Karpas-422 (cell line): ENCODE measurements around the gene RPH3AL. TPM values are rescaled to one million over a fixed set of nuclear protein-coding genes. Genes with fewer than 3 reads are reported as not detected.

ENCODE experiments used
- DNase-seq: peaks from one replicate; pipeline ENCODE4 v3.0.0-alpha.2; 2015
- H2AFZ ChIP-seq: fragments of 200-600 bp; sonication (generic); 2 replicates; pipeline ENCODE4 v1.6.1; 2014; ENCODE audit warnings: antibody characterized with exemption, low read length, mixed read lengths
- H3K27ac ChIP-seq: fragments of 200-600 bp; sonication (generic); 2 replicates; pipeline ENCODE4 v1.5.1; 2014; ENCODE audit warnings: mild to moderate bottlenecking, low read length, moderate library complexity
- H3K27me3 ChIP-seq: fragments of 200-600 bp; sonication (generic); 2 replicates; pipeline ENCODE4 v1.6.1; 2014; ENCODE audit warnings: low read length, mixed read lengths
- H3K36me3 ChIP-seq: fragments of 200-600 bp; sonication (generic); 2 replicates; pipeline ENCODE4 v1.6.1; 2014; ENCODE audit warnings: low read length, mixed read lengths; ENCODE audit not compliant: insufficient read depth
- H3K4me1 ChIP-seq: fragments of 200-600 bp; sonication (generic); 2 replicates; pipeline ENCODE4 v1.6.1; 2014; ENCODE audit warnings: mild to moderate bottlenecking, low read length, mixed read lengths
- H3K4me2 ChIP-seq: fragments of 200-600 bp; sonication (generic); 2 replicates; pipeline ENCODE4 v1.6.1; 2014; ENCODE audit warnings: low read length, low read depth, mild to moderate bottlenecking; ENCODE audit not compliant: poor library complexity, severe bottlenecking
- H3K4me3 ChIP-seq: fragments of 200-600 bp; sonication (generic); 2 replicates; pipeline ENCODE4 v1.5.1; 2014; ENCODE audit warnings: mild to moderate bottlenecking, antibody characterized with exemption, low read length, mixed read lengths
- H3K79me2 ChIP-seq: fragments of 200-600 bp; sonication (generic); 2 replicates; pipeline ENCODE4 v1.6.1; 2014; ENCODE audit warnings: mild to moderate bottlenecking, low read length, mixed read lengths
- H3K9ac ChIP-seq: fragments of 200-600 bp; sonication (generic); 2 replicates; pipeline ENCODE4 v1.6.0; 2014; ENCODE audit warnings: low read length
- H3K9me2 ChIP-seq: fragments of 200-600 bp; sonication (generic), shearing (Covaris generic); replicated peaks from 2 replicates; pipeline ENCODE4 v1.6.0; 2014; ENCODE audit warnings: mild to moderate bottlenecking, low read length, moderate library complexity; ENCODE audit not compliant: insufficient read depth
- H3K9me3 ChIP-seq: fragments of 300-700, 200-600 bp; sonication (generic); 2 replicates; pipeline ENCODE4 v1.6.1; 2014; ENCODE audit warnings: low read length, mixed read lengths
- H4K20me1 ChIP-seq: fragments of 200-600 bp; sonication (generic); 2 replicates; pipeline ENCODE4 v1.6.1; 2014; ENCODE audit warnings: mild to moderate bottlenecking, antibody characterized with exemption, low read length, low read depth; ENCODE audit not compliant: insufficient read depth
- total RNA-seq: library from RNA; depleted of rRNA; stranded (reverse); fragments of >200 nt; shearing (Covaris generic); gene quantifications from 2 replicates; pipeline ENCODE4 v1.2.3, GENCODE V29; 2014; ENCODE audit warnings: low replicate concordance

The RPH3AL gene
- total RNA-seq, 1 experiment from 2014 or later: not detected

GRCh38 chr17:325270-326009, 27.2 kb downstream of the RPH3AL start:
- H3K27me3 ChIP-seq: no peaks in the 10 kb centered on the region
- H3K9ac ChIP-seq: no peak overlapping the region
- no peaks in the 10 kb centered on the region for H3K36me3 ChIP-seq
- no peak overlapping the region for H3K4me3 ChIP-seq
- H3K27ac ChIP-seq: no peak overlapping the region
- no peaks in the 10 kb centered on the region for H3K79me2 ChIP-seq
- peak; percentile 37 for DNase-seq
- no peaks in the 10 kb centered on the region for H3K9me3 ChIP-seq
- no peaks in the 10 kb centered on the region for H3K4me1 ChIP-seq
- no peaks in the 10 kb centered on the region for H4K20me1 ChIP-seq
- H3K9me2 ChIP-seq: no peaks in the 10 kb centered on the region
- no peak overlapping the region for H2AFZ ChIP-seq
- no peak overlapping the region for H3K4me2 ChIP-seq

- Histone ChIP-seq H4K20me1 (no peaks in the 10 kb centered on the region), H3K4me3 (no peak overlapping the region), H3K9me2 (no peaks in the 10 kb centered on the region), H3K27ac (no peak overlapping the region), H3K79me2 (no peaks in the 10 kb centered on the region), H3K4me2 (no peak overlapping the region), H2AFZ (no peak overlapping the region), H3K4me1 (no peaks in the 10 kb centered on the region), H3K27me3 (no peaks in the 10 kb centered on the region), H3K9ac (no peak overlapping the region), H3K36me3 (no peaks in the 10 kb centered on the region), H3K9me3 (no peaks in the 10 kb centered on the region)
- DNase-seq: peak; percentile 19
These were observed 28.7 kb downstream of the RPH3AL start for GRCh38 chr17:323721-324571.

GRCh38 chr17:323181-323580, 29.4 kb downstream of the RPH3AL start:
- no peaks in the 10 kb centered on the region for H3K36me3 ChIP-seq
- H3K27me3 ChIP-seq: no peaks in the 10 kb centered on the region
- no peaks in the 10 kb centered on the region for H4K20me1 ChIP-seq
- H3K4me2 ChIP-seq: no peak overlapping the region
- no peaks in the 10 kb centered on the region for H3K79me2 ChIP-seq
- no peak overlapping the region for H3K9ac ChIP-seq
- DNase-seq: peak; percentile 24
- H3K4me1 ChIP-seq: no peaks in the 10 kb centered on the region
- H3K9me2 ChIP-seq: no peaks in the 10 kb centered on the region
- no peak overlapping the region for H3K4me3 ChIP-seq
- no peak overlapping the region for H3K27ac ChIP-seq
- no peaks in the 10 kb centered on the region for H3K9me3 ChIP-seq
- H2AFZ ChIP-seq: no peak overlapping the region

GRCh38 chr17:322006-322780, 30.4 kb downstream of the RPH3AL start:
- H3K4me1 ChIP-seq: no peaks in the 10 kb centered on the region
- H3K27ac ChIP-seq: no peak overlapping the region

GRCh38 chr17:321386-321941, 31.1 kb downstream of the RPH3AL start:
- H3K9me2 ChIP-seq: no peaks in the 10 kb centered on the region
- H3K9ac ChIP-seq: no peak overlapping the region
- no peak overlapping the region for H3K27ac ChIP-seq
- no peak overlapping the region for H3K4me3 ChIP-seq
- no peaks in the 10 kb centered on the region for H3K79me2 ChIP-seq
- H3K4me1 ChIP-seq: no peaks in the 10 kb centered on the region
- H4K20me1 ChIP-seq: no peaks in the 10 kb centered on the region
- DNase-seq: peak; percentile 6
- no peak overlapping the region for H3K4me2 ChIP-seq
- no peaks in the 10 kb centered on the region for H3K27me3 ChIP-seq
- H2AFZ ChIP-seq: no peak overlapping the region
- no peaks in the 10 kb centered on the region for H3K36me3 ChIP-seq
- H3K9me3 ChIP-seq: no peaks in the 10 kb centered on the region; the same call in 1 of the 2 replicates

More at GRCh38 chr17:322006-322780, 30.4 kb downstream of the RPH3AL start:
- H2AFZ ChIP-seq: no peak overlapping the region
- peak; percentile 32 for DNase-seq
- H3K9me2 ChIP-seq: no peaks in the 10 kb centered on the region
- H3K79me2 ChIP-seq: no peaks in the 10 kb centered on the region
- no peaks in the 10 kb centered on the region for H3K27me3 ChIP-seq
- H3K4me3 ChIP-seq: no peak overlapping the region
- H3K4me2 ChIP-seq: no peak overlapping the region
- H3K36me3 ChIP-seq: no peaks in the 10 kb centered on the region
- H3K9me3 ChIP-seq: no peaks in the 10 kb centered on the region; the same call in 1 of the 2 replicates
- no peaks in the 10 kb centered on the region for H4K20me1 ChIP-seq
- no peak overlapping the region for H3K9ac ChIP-seq

GRCh38 chr17:320809-321385, 31.7 kb downstream of the RPH3AL start:
- no peaks in the 10 kb centered on the region for H3K79me2 ChIP-seq
- no peak overlapping the region for H3K4me2 ChIP-seq
- no peaks in the 10 kb centered on the region for H3K27me3 ChIP-seq
- H2AFZ ChIP-seq: no peak overlapping the region
- H3K4me3 ChIP-seq: no peak overlapping the region
- no peaks in the 10 kb centered on the region for H3K36me3 ChIP-seq
- peak; percentile 33 for DNase-seq
- no peak overlapping the region for H3K27ac ChIP-seq
- no peaks in the 10 kb centered on the region for H3K9me2 ChIP-seq
- H3K4me1 ChIP-seq: no peaks in the 10 kb centered on the region
- H3K9me3 ChIP-seq: no peaks in the 10 kb centered on the region; the same call in 1 of the 2 replicates
- no peak overlapping the region for H3K9ac ChIP-seq
- H4K20me1 ChIP-seq: no peaks in the 10 kb centered on the region

GRCh38 chr17:320139-320538, 32.5 kb downstream of the RPH3AL start:
- Histone ChIP-seq H3K9ac (no peak overlapping the region), H3K27me3 (no peaks in the 10 kb centered on the region), H3K79me2 (no peaks in the 10 kb centered on the region), H3K9me3 (peaks cover 6% of the 10 kb centered on the region), H3K9me2 (no peaks in the 10 kb centered on the region), H3K36me3 (no peaks in the 10 kb centered on the region), H4K20me1 (no peaks in the 10 kb centered on the region), H3K4me2 (no peak overlapping the region), H3K4me1 (no peaks in the 10 kb centered on the region), H3K27ac (no peak overlapping the region), H2AFZ (no peak overlapping the region), H3K4me3 (no peak overlapping the region)
- DNase-seq: no peak
